IMR-90 (cell line): ENCODE data around the gene LTBP1. TPM values are rescaled to one million over a fixed set of nuclear protein-coding genes. Genes with fewer than 3 reads are reported as not detected.

ENCODE experiments used
- ATAC-seq: fragments of 200-7000 bp; cut with Tn5 transposase; 2 replicates; pipeline ENCODE4 v1.9.1; 2020; ENCODE audit warnings: low read depth, mild to moderate bottlenecking, moderate library complexity
- BruUV-seq: library from RNA; stranded (reverse); fragments of 400-500 nt; replicated peaks from 2 replicates; lab custom pipeline; 2021; lab: Mats Ljungman, UMichigan
- CTCF ChIA-PET: fragments of 300-600 bp; formaldehyde crosslinking; extraction: SDS; loops from one replicate; lab custom pipeline; 2021; ENCODE audit warnings: antibody characterized with exemption; lab: Yijun Ruan, JAX
- POLR2A ChIA-PET: fragments of 300-600 bp; sonication (Branson Sonifier 250); formaldehyde crosslinking; loops from one replicate; lab custom pipeline; 2022; ENCODE audit warnings: antibody characterized with exemption; ENCODE audit not compliant: unreplicated experiment; lab: Charles Lee
- DNase-seq: peaks from one replicate; pipeline ENCODE4 v3.0.0; 2013
- H2AFZ ChIP-seq: replicated peaks from 2 replicates; pipeline ENCODE3; 2013; ENCODE audit warnings: low read length, mild to moderate bottlenecking; ENCODE audit not compliant: poor library complexity
- H2AK5ac ChIP-seq: 2 replicates; pipeline ENCODE4 v1.6.1; 2013; ENCODE audit warnings: low read depth, low read length, inconsistent platforms
- H2AK9ac ChIP-seq: replicated peaks from 2 replicates; pipeline ENCODE3; 2013; ENCODE audit warnings: mild to moderate bottlenecking, low read depth, low read length, moderate library complexity; ENCODE audit not compliant: poor library complexity
- H2BK120ac ChIP-seq: 2 replicates; pipeline ENCODE4 v1.6.1; 2013; ENCODE audit warnings: low read depth, low read length, inconsistent platforms
- H2BK15ac ChIP-seq: 3 replicates; pipeline ENCODE4 v1.6.1; 2013; ENCODE audit warnings: low read depth, low read length, inconsistent platforms
- H2BK20ac ChIP-seq: 2 replicates; pipeline ENCODE4 v1.6.1; 2013; ENCODE audit warnings: low read depth, mild to moderate bottlenecking, inconsistent platforms, low read length, moderate library complexity
- H2BK5ac ChIP-seq: 2 replicates; pipeline ENCODE4 v1.6.1; 2013; ENCODE audit warnings: mild to moderate bottlenecking, low read depth, low read length, inconsistent platforms; ENCODE audit not compliant: poor library complexity, severe bottlenecking
- H3K14ac ChIP-seq: replicated peaks from 2 replicates; pipeline ENCODE4 v1.6.1; 2013; ENCODE audit warnings: low read depth, low read length, inconsistent platforms
- H3K18ac ChIP-seq: 2 replicates; pipeline ENCODE4 v1.6.1; 2013; ENCODE audit warnings: low read depth, low read length, control low read depth
- H3K23ac ChIP-seq: 2 replicates; pipeline ENCODE4 v1.6.1; 2013; ENCODE audit warnings: low read depth, low read length, inconsistent platforms
- H3K27ac ChIP-seq: 2 replicates; pipeline ENCODE4 v1.5.1; 2013; ENCODE audit warnings: mild to moderate bottlenecking, control low read depth, low read length; ENCODE audit not compliant: insufficient read depth
- H3K27me3 ChIP-seq: 2 replicates; pipeline ENCODE4 v1.6.1; 2013; ENCODE audit warnings: low read length; ENCODE audit not compliant: control insufficient read depth, insufficient read depth
- H3K36me3 ChIP-seq: 2 replicates; pipeline ENCODE4 v1.6.1; 2013; ENCODE audit warnings: low read length, mixed read lengths; ENCODE audit not compliant: control insufficient read depth, insufficient read depth
- H3K4ac ChIP-seq: 2 replicates; pipeline ENCODE4 v1.6.1; 2013; ENCODE audit warnings: low read depth, low read length, inconsistent platforms
- H3K4me1 ChIP-seq: 2 replicates; pipeline ENCODE4 v1.6.1; 2013; ENCODE audit warnings: low read length, mixed read lengths; ENCODE audit not compliant: control insufficient read depth, insufficient read depth
- H3K4me2 ChIP-seq: 2 replicates; pipeline ENCODE4 v1.6.1; 2013; ENCODE audit warnings: low read depth, mild to moderate bottlenecking, control low read depth, low read length, moderate library complexity
- H3K4me3 ChIP-seq: 2 replicates; pipeline ENCODE4 v1.5.1; 2013; ENCODE audit warnings: low read depth, mild to moderate bottlenecking, control low read depth, low read length, moderate library complexity; ENCODE audit not compliant: insufficient read depth
- H3K56ac ChIP-seq: 2 replicates; pipeline ENCODE4 v1.6.1; 2013; ENCODE audit warnings: low read length, inconsistent platforms; ENCODE audit not compliant: insufficient read depth; ENCODE audit errors: extremely low read depth
- H3K79me1 ChIP-seq, 2 experiments: 2 replicates each; pipeline ENCODE4 v1.6.1; 2013; ENCODE audit warnings: low read length in 2 of 2, inconsistent platforms in 1 of 2, low read depth in 1 of 2
- H3K9ac ChIP-seq: 2 replicates; pipeline ENCODE4 v1.6.1; 2013; ENCODE audit warnings: low read depth, low read length, control low read depth
- H3K9me1 ChIP-seq: 2 replicates; pipeline ENCODE4 v1.6.1; 2013; ENCODE audit warnings: low read length, inconsistent platforms; ENCODE audit not compliant: insufficient read depth
- H3K9me3 ChIP-seq: 2 replicates; pipeline ENCODE4 v1.6.1; 2013; ENCODE audit warnings: low read length; ENCODE audit not compliant: control insufficient read depth, insufficient read depth
- H4K20me1 ChIP-seq: 2 replicates; pipeline ENCODE4 v1.6.1; 2013; ENCODE audit warnings: low read length, inconsistent platforms; ENCODE audit not compliant: insufficient read depth
- H4K5ac ChIP-seq: 2 replicates; pipeline ENCODE4 v1.6.1; 2013; ENCODE audit warnings: mild to moderate bottlenecking, low read depth, low read length, control low read depth
- H4K8ac ChIP-seq, 2 experiments: 2 replicates each; pipeline ENCODE4 v1.6.1; 2013; ENCODE audit warnings: low read depth in 2 of 2, low read length in 2 of 2, control low read depth in 1 of 2, inconsistent platforms in 1 of 2
- H4K91ac ChIP-seq: 2 replicates; pipeline ENCODE4 v1.6.1; 2013; ENCODE audit warnings: low read depth, low read length, inconsistent platforms; ENCODE audit not compliant: insufficient read depth
- CHD1 ChIP-seq: IDR thresholded peaks from 2 replicates; pipeline ENCODE4 v1.6.1; 2012; ENCODE audit warnings: low read depth, low read length, improper control_type of control experiment
- MAZ ChIP-seq: IDR thresholded peaks from 2 replicates; pipeline ENCODE4 v1.6.1; 2012; ENCODE audit warnings: low read depth, mild to moderate bottlenecking, low read length, improper control_type of control experiment, moderate library complexity, borderline replicate concordance
- RCOR1 ChIP-seq: IDR thresholded peaks from 2 replicates; pipeline ENCODE4 v1.6.1; 2012; ENCODE audit warnings: mild to moderate bottlenecking, low read length, improper control_type of control experiment; ENCODE audit not compliant: insufficient replicate concordance
- SMC3 ChIP-seq: fragments of 150-350 bp; IDR thresholded peaks from 2 replicates; pipeline ENCODE4 v1.6.1; 2016; ENCODE audit warnings: low read depth, mild to moderate bottlenecking, antibody characterized with exemption, low read length, moderate library complexity
- WGBS, 2 experiments: methylation state at CpG; one replicate each; pipeline versions ENCODE4 v1.1.5 to v1.1.7; 2013; ENCODE audit warnings: missing lambda C conversion rate in 2 of 2; ENCODE audit not compliant: insufficient read length in 1 of 2; ENCODE audit errors: extremely low coverage in 2 of 2; 5-methylcytosine and 5-hydroxymethylcytosine counted together
- dilution Hi-C: fragments of 300-500 bp; cut with HindIII; formaldehyde crosslinking; loops from one replicate; pipeline ENCODE4 v1.14.3; 2018; ENCODE audit warnings: low sequenced_read_pairs; ENCODE audit not compliant: unreplicated experiment
- in situ Hi-C: fragments of 300-500 bp; cut with MboI; formaldehyde crosslinking; loops from 3 replicates; pipeline ENCODE4 v1.14.3; 2019; ENCODE audit warnings: low sequenced_read_pairs, inconsistent platforms, mixed read lengths
- intact Hi-C: fragments of 100-400 bp; cut with micrococcal nuclease; formaldehyde crosslinking; loops from 2 replicates; pipeline ENCODE4 v1.10.0; 2022
- polyA plus RNA-seq, 3 experiments: library from polyadenylated mRNA; depleted of rRNA; stranded (reverse); fragments of >200 nt; gene quantifications; 2 replicates each; pipeline ENCODE4 v1.2.3, GENCODE V29; 2012; ENCODE audit warnings: low replicate concordance in 1 of 3
- total RNA-seq: library from RNA; depleted of rRNA; stranded (reverse); fragments of >200 nt; gene quantifications from 2 replicates; pipeline ENCODE4 v1.2.3, GENCODE V29; 2012

The LTBP1 gene
- total and polyA plus RNA-seq, 2 of the 4 experiments (the other 2 are of a cell fraction) = 235 to 326 TPM

GRCh38 chr2:33287507-33288005, 340.8 kb downstream of the LTBP1 start:
- TF ChIP-seq RCOR1 (no peak), SMC3 (no peak), MAZ (no peak), CHD1 (no peak)
- Histone ChIP-seq H4K20me1 (peaks cover 8% of the 10 kb centered on the region; the same call in 1 of the 2 replicates), H4K91ac (no peak overlapping the region), H2BK15ac (no peak overlapping the region), H3K79me1 (peaks cover 17 to 35% of the 10 kb centered on the region in 2 experiments), H3K4ac (no peak overlapping the region), H2BK5ac (no peak overlapping the region), H4K5ac (no peak overlapping the region), H3K4me3 (no peak overlapping the region), H2AK5ac (no peak overlapping the region), H2BK20ac (no peak overlapping the region), H4K8ac (no peak overlapping the region), H2BK120ac (no peak overlapping the region), H3K36me3 (peaks cover 36% of the 10 kb centered on the region), H3K4me2 (no peak overlapping the region), H2AFZ (no peak overlapping the region), H3K27ac (no peak overlapping the region), H3K56ac (no peak overlapping the region), H3K4me1 (peaks cover 11% of the 10 kb centered on the region), H3K14ac (0 out of 2 replicates have a peak overlapping the region, but pooled peaks have one; percentile 31), H3K18ac (no peak overlapping the region), H3K23ac (no peak overlapping the region), H3K9me3 (no peaks in the 10 kb centered on the region), H3K9me1 (peaks cover 11% of the 10 kb centered on the region; the same call in 1 of the 2 replicates), H2AK9ac (no peak overlapping the region), H3K27me3 (no peaks in the 10 kb centered on the region), H3K9ac (no peak overlapping the region)
- intact Hi-C loops (no loop called here), in situ Hi-C loops (no loop called here), dilution Hi-C loops (no loop called here)
- ChIA-PET CTCF (no interaction called here), POLR2A (interaction anchor here (0.6 kb wide), 1 partner anchor 125 kb away, joined by 3 read pairs; no protein-coding TSS in a partner anchor)
- ATAC-seq (no peak), DNase-seq (no peak)
- no TSS peak for BruUV-seq
- WGBS, 2 experiments = no CpG with 5 or more reads among the region's 2 CpGs
